Activated naive CD8-positive, alpha-beta T cell treated with anti-CD3 and anti-CD28 coated beads for 36 hours (primary cell): Measurements from ENCODE around the gene TMEM120A. TPM values are rescaled to one million over a fixed set of nuclear protein-coding genes. Genes with fewer than 3 reads are reported as not detected.

Source experiments
- DNase-seq: peaks from one replicate; pipeline ENCODE4 v3.0.0; 2021
- H3K27ac Mint-ChIP-seq: one replicate; pipeline ENCODE4 v1.8.0; 2022; ENCODE audit warnings: mild to moderate bottlenecking, moderate library complexity, mixed read lengths
- H3K27me3 Mint-ChIP-seq: one replicate; pipeline ENCODE4 v1.8.0; 2022; ENCODE audit warnings: mild to moderate bottlenecking, mixed read lengths
- H3K36me3 Mint-ChIP-seq: one replicate; pipeline ENCODE4 v1.8.0; 2021; ENCODE audit warnings: mild to moderate bottlenecking, mixed read lengths
- H3K4me1 Mint-ChIP-seq: one replicate; pipeline ENCODE4 v1.8.0; 2021; ENCODE audit warnings: mixed read lengths
- H3K4me3 Mint-ChIP-seq: one replicate; pipeline ENCODE4 v1.8.0; 2022; ENCODE audit warnings: mild to moderate bottlenecking, moderate library complexity, mixed read lengths
- H3K9me3 Mint-ChIP-seq: one replicate; pipeline ENCODE4 v1.8.0; 2022; ENCODE audit warnings: mixed read lengths
- total RNA-seq, 2 experiments: library from RNA; stranded (reverse); gene quantifications; one replicate each; pipeline ENCODE4 v1.2.3, GENCODE V29; 2021

TMEM120A gene
- total RNA-seq, 2 experiments from 2014 or later, result 19.6 to 22.1 TPM

GRCh38 chr7:75977743-75978142 lies 16.7 kb downstream of the TMEM120A start:
- Mint-ChIP-seq H3K9me3 (no peaks in the 10 kb centered on the region), H3K27ac (no peak overlapping the region), H3K27me3 (no peaks in the 10 kb centered on the region), H3K4me1 (no peaks in the 10 kb centered on the region), H3K4me3 (no peak overlapping the region), H3K36me3 (peaks cover 5% of the 10 kb centered on the region)
- DNase-seq, result no peak

- no peak overlapping the region for H3K27ac Mint-ChIP-seq
- no peaks in the 10 kb centered on the region for H3K9me3 Mint-ChIP-seq
- no peak overlapping the region for H3K4me3 Mint-ChIP-seq
- H3K27me3 Mint-ChIP-seq, result no peaks in the 10 kb centered on the region
- DNase-seq, result no peak
- no peaks in the 10 kb centered on the region for H3K4me1 Mint-ChIP-seq
- H3K36me3 Mint-ChIP-seq, result peaks cover 10% of the 10 kb centered on the region
Observed at GRCh38 chr7:75971961-75972763, 22.2 kb downstream of the TMEM120A start.

- Mint-ChIP-seq H3K4me1 (no peaks in the 10 kb centered on the region), H3K36me3 (peaks cover 10% of the 10 kb centered on the region), H3K9me3 (no peaks in the 10 kb centered on the region), H3K4me3 (no peak overlapping the region), H3K27me3 (no peaks in the 10 kb centered on the region), H3K27ac (no peak overlapping the region)
- DNase-seq, result no peak
Observed at GRCh38 chr7:75971309-75971960, 23.0 kb downstream of the TMEM120A start.

GRCh38 chr7:75969704-75970498 lies 24.5 kb downstream of the TMEM120A start:
- Mint-ChIP-seq H3K9me3 (no peaks in the 10 kb centered on the region), H3K36me3 (peaks cover 10% of the 10 kb centered on the region), H3K4me1 (no peaks in the 10 kb centered on the region), H3K4me3 (no peak overlapping the region), H3K27me3 (no peaks in the 10 kb centered on the region), H3K27ac (no peak overlapping the region)
- DNase-seq, result no peak

- Mint-ChIP-seq H3K36me3 (peaks cover 10% of the 10 kb centered on the region), H3K4me3 (no peak overlapping the region), H3K27me3 (no peaks in the 10 kb centered on the region), H3K27ac (no peak overlapping the region), H3K4me1 (no peaks in the 10 kb centered on the region), H3K9me3 (no peaks in the 10 kb centered on the region)
- no peak for DNase-seq
Observed at GRCh38 chr7:75969182-75969581, 25.2 kb downstream of the TMEM120A start.

GRCh38 chr7:75968561-75969001 lies 25.8 kb downstream of the TMEM120A start:
- Mint-ChIP-seq H3K4me1 (no peaks in the 10 kb centered on the region), H3K4me3 (no peak overlapping the region), H3K27me3 (no peaks in the 10 kb centered on the region), H3K9me3 (no peaks in the 10 kb centered on the region), H3K36me3 (peaks cover 6% of the 10 kb centered on the region), H3K27ac (no peak overlapping the region)
- no peak for DNase-seq

GRCh38 chr7:75968012-75968411 lies 26.4 kb downstream of the TMEM120A start:
- no peak overlapping the region for H3K4me3 Mint-ChIP-seq
- DNase-seq, result no peak
- H3K27ac Mint-ChIP-seq, result no peak overlapping the region
- H3K36me3 Mint-ChIP-seq, result peaks cover 4% of the 10 kb centered on the region
- no peaks in the 10 kb centered on the region for H3K9me3 Mint-ChIP-seq
- no peaks in the 10 kb centered on the region for H3K27me3 Mint-ChIP-seq
- no peaks in the 10 kb centered on the region for H3K4me1 Mint-ChIP-seq

- Mint-ChIP-seq H3K4me1 (no peaks in the 10 kb centered on the region), H3K27ac (no peak overlapping the region), H3K36me3 (peaks cover 4% of the 10 kb centered on the region), H3K9me3 (no peaks in the 10 kb centered on the region), H3K4me3 (no peak overlapping the region), H3K27me3 (no peaks in the 10 kb centered on the region)
- no peak for DNase-seq
Observed at GRCh38 chr7:75967487-75967997, 26.9 kb downstream of the TMEM120A start.

- Mint-ChIP-seq H3K36me3 (no peaks in the 10 kb centered on the region), H3K9me3 (no peaks in the 10 kb centered on the region), H3K27ac (no peak overlapping the region), H3K27me3 (no peaks in the 10 kb centered on the region), H3K4me3 (no peak overlapping the region), H3K4me1 (no peaks in the 10 kb centered on the region)
- no peak for DNase-seq
Observed at GRCh38 chr7:75967055-75967454, 27.3 kb downstream of the TMEM120A start.

GRCh38 chr7:75966190-75966961 lies 28.0 kb downstream of the TMEM120A start:
- Mint-ChIP-seq H3K4me1 (no peaks in the 10 kb centered on the region), H3K36me3 (no peaks in the 10 kb centered on the region), H3K27ac (no peak overlapping the region), H3K9me3 (no peaks in the 10 kb centered on the region), H3K27me3 (no peaks in the 10 kb centered on the region), H3K4me3 (no peak overlapping the region)
- DNase-seq, result no peak

GRCh38 chr7:75965617-75966016 lies 28.8 kb downstream of the TMEM120A start:
- H3K4me3 Mint-ChIP-seq, result no peak overlapping the region

GRCh38 chr7:75963381-75963995 lies 30.9 kb downstream of the TMEM120A start:
- no peak overlapping the region for H3K4me3 Mint-ChIP-seq
- H3K36me3 Mint-ChIP-seq, result no peaks in the 10 kb centered on the region
- no peaks in the 10 kb centered on the region for H3K4me1 Mint-ChIP-seq
- no peaks in the 10 kb centered on the region for H3K9me3 Mint-ChIP-seq
- H3K27me3 Mint-ChIP-seq, result no peaks in the 10 kb centered on the region
- no peak for DNase-seq
- H3K27ac Mint-ChIP-seq, result no peak overlapping the region

More at GRCh38 chr7:75965617-75966016, 28.8 kb downstream of the TMEM120A start:
- Mint-ChIP-seq H3K27ac (no peak overlapping the region), H3K36me3 (no peaks in the 10 kb centered on the region), H3K27me3 (no peaks in the 10 kb centered on the region), H3K9me3 (no peaks in the 10 kb centered on the region), H3K4me1 (no peaks in the 10 kb centered on the region)
- DNase-seq, result no peak

- no peak for DNase-seq
- no peaks in the 10 kb centered on the region for H3K4me1 Mint-ChIP-seq
- H3K36me3 Mint-ChIP-seq, result peaks cover under 1% of the 10 kb centered on the region
- H3K9me3 Mint-ChIP-seq, result no peaks in the 10 kb centered on the region
- H3K27ac Mint-ChIP-seq, result no peak overlapping the region
- H3K4me3 Mint-ChIP-seq, result no peak overlapping the region
- no peaks in the 10 kb centered on the region for H3K27me3 Mint-ChIP-seq
Observed at GRCh38 chr7:75962607-75963380, 31.6 kb downstream of the TMEM120A start.
